Natural killer cell treated with Interleukin-12 subunit alpha and Interleukin-12 subunit beta and Interleukin-15 and Interleukin-18, amount 100 ng/mL, for 72 hours (primary cell): ENCODE data around the gene DUSP2. TPM values are rescaled to one million over a fixed set of nuclear protein-coding genes. Genes with fewer than 3 reads are reported as not detected.

Experiments used
- ATAC-seq, 2 donors: fragments of 150-1000 bp; cut with Tn5 transposase in 1 of 2; sonication (Bioruptor Pico), chemical (Tn5 transposase) in 1 of 2; 2 replicates each; pipeline ENCODE4 v1.10.0; 2021
- DNase-seq: peaks from one replicate; pipeline ENCODE4 v3.0.0; 2022; ENCODE audit warnings: low spot score
- H3K27ac Mint-ChIP-seq, 2 donors: 1 replicate in 1 of 2; 2 replicates in 1 of 2; pipeline ENCODE4 v1.8.0; 2022; ENCODE audit warnings: mixed read lengths in 2 of 2, mild to moderate bottlenecking in 1 of 2, moderate library complexity in 1 of 2
- H3K27me3 Mint-ChIP-seq, 2 donors: 1 replicate in 1 of 2; 2 replicates in 1 of 2; pipeline ENCODE4 v1.8.0; 2022; ENCODE audit warnings: mixed read lengths in 2 of 2
- H3K36me3 Mint-ChIP-seq: one replicate; pipeline ENCODE4 v1.8.0; 2022; ENCODE audit warnings: mixed read lengths
- H3K4me1 Mint-ChIP-seq, 2 donors: 1 replicate in 1 of 2; 2 replicates in 1 of 2; pipeline ENCODE4 v1.8.0; 2022; ENCODE audit warnings: low read depth in 2 of 2, mixed read lengths in 2 of 2, mild to moderate bottlenecking in 1 of 2
- H3K4me3 Mint-ChIP-seq: one replicate; pipeline ENCODE4 v1.8.0; 2022; ENCODE audit warnings: mixed read lengths
- H3K9me3 Mint-ChIP-seq: 2 replicates; pipeline ENCODE4 v1.8.0; 2022; ENCODE audit warnings: mixed read lengths
- total RNA-seq, 2 donors: library from RNA; stranded (reverse); gene quantifications; one replicate each; pipeline ENCODE4 v1.2.3, GENCODE V29; 2022

The DUSP2 gene
- total RNA-seq, 2 donors from 2014 or later = 30.9 to 52.0 TPM

- H3K27ac Mint-ChIP-seq = peak within 1 kb of the TSS in 1 of 2 donors; percentile 77
- ATAC-seq (peak; percentile 48 to 67), DNase-seq (no peak)
- H3K4me3 Mint-ChIP-seq = no peak within 1 kb of the TSS
- H3K9me3 Mint-ChIP-seq = no peaks in the 10 kb centered on the region
- H3K36me3 Mint-ChIP-seq = no peaks in the 10 kb centered on the region
- no peaks in the 10 kb centered on the region for H3K27me3 Mint-ChIP-seq
- H3K4me1 Mint-ChIP-seq = peaks cover 9 to 16% of the 10 kb centered on the region in 2 donors
Measured at GRCh38 chr2:96138179-96139145, 6.8 kb downstream of the DUSP2 start, which contains the start of gene ASTL. TSS of gene ASTL (minus strand) at chr2:96138502. CDS start at chr2:96138436, 66 bp downstream.

GRCh38 chr2:96137321-96138178 lies 7.7 kb downstream of the DUSP2 start:
- H3K36me3 Mint-ChIP-seq = no peaks in the 10 kb centered on the region
- no peak overlapping the region for H3K4me3 Mint-ChIP-seq
- peaks cover 9 to 12% of the 10 kb centered on the region in 2 donors for H3K4me1 Mint-ChIP-seq
- no peaks in the 10 kb centered on the region for H3K27me3 Mint-ChIP-seq
- ATAC-seq (no peak), DNase-seq (no peak)
- no peaks in the 10 kb centered on the region for H3K9me3 Mint-ChIP-seq
- H3K27ac Mint-ChIP-seq = peak overlapping the region in 1 of 2 donors; percentile 77

- Mint-ChIP-seq H3K4me3 (no peak overlapping the region), H3K27ac (no peak overlapping the region), H3K9me3 (no peaks in the 10 kb centered on the region), H3K4me1 (peaks cover 11 to 12% of the 10 kb centered on the region in 2 donors), H3K27me3 (no peaks in the 10 kb centered on the region), H3K36me3 (no peaks in the 10 kb centered on the region)
- ATAC-seq (no peak), DNase-seq (no peak)
Measured at GRCh38 chr2:96136129-96136720, 9.0 kb downstream of the DUSP2 start.

GRCh38 chr2:96135621-96136020 lies 9.6 kb downstream of the DUSP2 start:
- Mint-ChIP-seq H3K27ac (no peak overlapping the region), H3K36me3 (no peaks in the 10 kb centered on the region), H3K27me3 (no peaks in the 10 kb centered on the region), H3K4me1 (peaks cover 13 to 14% of the 10 kb centered on the region in 2 donors), H3K9me3 (no peaks in the 10 kb centered on the region), H3K4me3 (no peak overlapping the region)
- ATAC-seq (no peak), DNase-seq (no peak)

GRCh38 chr2:96135171-96135570 lies 10.1 kb downstream of the DUSP2 start:
- no peaks in the 10 kb centered on the region for H3K36me3 Mint-ChIP-seq
- peaks cover 17 to 19% of the 10 kb centered on the region in 2 donors for H3K4me1 Mint-ChIP-seq
- no peak overlapping the region for H3K4me3 Mint-ChIP-seq
- H3K27ac Mint-ChIP-seq = peak overlapping the region in 1 of 2 donors; percentile 50
- ATAC-seq (no peak), DNase-seq (no peak)
- no peaks in the 10 kb centered on the region for H3K27me3 Mint-ChIP-seq
- no peaks in the 10 kb centered on the region for H3K9me3 Mint-ChIP-seq

GRCh38 chr2:96134421-96134820 lies 10.8 kb downstream of the DUSP2 start:
- Mint-ChIP-seq H3K4me1 (peaks cover 22 to 26% of the 10 kb centered on the region in 2 donors), H3K4me3 (no peak overlapping the region), H3K9me3 (no peaks in the 10 kb centered on the region), H3K27me3 (no peaks in the 10 kb centered on the region), H3K27ac (peak overlapping the region in 1 of 2 donors; percentile 50), H3K36me3 (no peaks in the 10 kb centered on the region)
- DNase-seq (no peak), ATAC-seq (no peak)

- Mint-ChIP-seq H3K27ac (peak overlapping the region; percentile 53 to 66), H3K4me1 (peaks cover 17 to 24% of the 10 kb centered on the region in 2 donors), H3K27me3 (no peaks in the 10 kb centered on the region), H3K36me3 (no peaks in the 10 kb centered on the region), H3K9me3 (no peaks in the 10 kb centered on the region), H3K4me3 (no peak overlapping the region)
- DNase-seq (no peak), ATAC-seq (no peak)
Measured at GRCh38 chr2:96131813-96132745, 13.2 kb downstream of the DUSP2 start.

GRCh38 chr2:96131152-96131812 lies 14.0 kb downstream of the DUSP2 start:
- peaks cover 17 to 24% of the 10 kb centered on the region in 2 donors for H3K4me1 Mint-ChIP-seq

GRCh38 chr2:96130483-96130882 lies 14.8 kb downstream of the DUSP2 start:
- Mint-ChIP-seq H3K27ac (peak overlapping the region in 1 of 2 donors; percentile 34), H3K27me3 (no peaks in the 10 kb centered on the region), H3K4me1 (peaks cover 17 to 24% of the 10 kb centered on the region in 2 donors), H3K4me3 (no peak overlapping the region), H3K36me3 (no peaks in the 10 kb centered on the region), H3K9me3 (no peaks in the 10 kb centered on the region)
- no peak for DNase-seq
- no peak for ATAC-seq

More at GRCh38 chr2:96131152-96131812, 14.0 kb downstream of the DUSP2 start:
- no peaks in the 10 kb centered on the region for H3K9me3 Mint-ChIP-seq
- peak in 1 of 2 donors; percentile 59 for ATAC-seq
- no peak overlapping the region for H3K4me3 Mint-ChIP-seq
- H3K27me3 Mint-ChIP-seq = no peaks in the 10 kb centered on the region
- no peak for DNase-seq
- H3K36me3 Mint-ChIP-seq = no peaks in the 10 kb centered on the region
- peak overlapping the region; percentile 53 to 66 for H3K27ac Mint-ChIP-seq

- no peaks in the 10 kb centered on the region for H3K9me3 Mint-ChIP-seq
- H3K4me1 Mint-ChIP-seq = peaks cover 17 to 24% of the 10 kb centered on the region in 2 donors
- H3K27me3 Mint-ChIP-seq = peaks cover 0 to 8% of the 10 kb centered on the region in 2 donors
- peak overlapping the region; percentile 8 for H3K4me3 Mint-ChIP-seq
- H3K27ac Mint-ChIP-seq = peak overlapping the region in 1 of 2 donors; percentile 43
- DNase-seq = no peak
- ATAC-seq = peak in 1 of 2 donors; percentile 82
- no peaks in the 10 kb centered on the region for H3K36me3 Mint-ChIP-seq
Measured at GRCh38 chr2:96129528-96130120, 15.6 kb downstream of the DUSP2 start.

- H3K27me3 Mint-ChIP-seq = peaks cover 0 to 8% of the 10 kb centered on the region in 2 donors
- no peak for DNase-seq
- no peak overlapping the region for H3K4me3 Mint-ChIP-seq
- no peak overlapping the region for H3K27ac Mint-ChIP-seq
- H3K4me1 Mint-ChIP-seq = peaks cover 17 to 24% of the 10 kb centered on the region in 2 donors
- H3K9me3 Mint-ChIP-seq = no peaks in the 10 kb centered on the region
- H3K36me3 Mint-ChIP-seq = no peaks in the 10 kb centered on the region
- no peak for ATAC-seq
Measured at GRCh38 chr2:96128456-96128855, 16.8 kb downstream of the DUSP2 start.
